Astrocyte (in vitro differentiated cells and primary cell): Measurements from ENCODE around the gene PLXNC1. TPM values are rescaled to one million over a fixed set of nuclear protein-coding genes. Genes with fewer than 3 reads are reported as not detected.

Experiments
- DNase-seq: peaks from one replicate; pipeline ENCODE4 v3.0.0-alpha.2; 2010; ENCODE audit warnings: low read depth
- FAIRE-seq: peaks from 2 replicates; lab custom pipeline; 2011; peaks lifted over from hg19 to GRCh38; lab: Jason Lieb, UNC
- H2AFZ ChIP-seq: 2 replicates; pipeline ENCODE4 v1.6.0; 2012; ENCODE audit warnings: low read depth, low read length, inconsistent platforms
- H3K27ac ChIP-seq: 2 replicates; pipeline ENCODE4 v1.5.1; 2011; ENCODE audit warnings: low read depth, low read length, inconsistent platforms
- H3K27me3 ChIP-seq: 2 replicates; pipeline ENCODE4 v1.6.0; 2011; ENCODE audit warnings: low read length, inconsistent platforms; ENCODE audit not compliant: insufficient read depth
- H3K36me3 ChIP-seq: 2 replicates; pipeline ENCODE4 v1.5.1; 2011; ENCODE audit warnings: low read length, inconsistent platforms; ENCODE audit not compliant: insufficient read depth
- H3K4me1 ChIP-seq: 2 replicates; pipeline ENCODE4 v1.5.1; 2011; ENCODE audit warnings: low read length, inconsistent platforms; ENCODE audit not compliant: insufficient read depth
- H3K4me2 ChIP-seq: 2 replicates; pipeline ENCODE4 v1.6.0; 2012; ENCODE audit warnings: low read length, inconsistent platforms
- H3K4me3 ChIP-seq: 2 replicates; pipeline ENCODE4 v1.5.1; 2011; ENCODE audit warnings: low read depth, mild to moderate bottlenecking, low read length, inconsistent platforms; ENCODE audit not compliant: insufficient read depth
- H3K79me2 ChIP-seq: 2 replicates; pipeline ENCODE4 v1.6.0; 2012; ENCODE audit warnings: mild to moderate bottlenecking, low read length, inconsistent platforms; ENCODE audit not compliant: insufficient read depth
- H3K9ac ChIP-seq: 2 replicates; pipeline ENCODE4 v1.6.0; 2012; ENCODE audit warnings: mild to moderate bottlenecking, low read length, inconsistent platforms
- H3K9me3 ChIP-seq: 2 replicates; pipeline ENCODE4 v1.5.1; 2012; ENCODE audit warnings: low read depth, mild to moderate bottlenecking, low read length, inconsistent platforms; ENCODE audit not compliant: insufficient read depth
- H4K20me1 ChIP-seq: 2 replicates; pipeline ENCODE4 v1.6.0; 2012; ENCODE audit warnings: low read length, inconsistent platforms; ENCODE audit not compliant: insufficient read depth
- H3K27ac Mint-ChIP-seq: one replicate; pipeline ENCODE4 v1.8.0; 2021; ENCODE audit warnings: mild to moderate bottlenecking, mixed read lengths; ENCODE audit not compliant: unreplicated experiment
- H3K27me3 Mint-ChIP-seq: one replicate; pipeline ENCODE4 v1.8.0; 2021; ENCODE audit warnings: low read depth, mixed read lengths; ENCODE audit not compliant: unreplicated experiment
- H3K36me3 Mint-ChIP-seq: one replicate; pipeline ENCODE4 v1.8.0; 2021; ENCODE audit warnings: low read depth, mixed read lengths; ENCODE audit not compliant: unreplicated experiment
- H3K4me1 Mint-ChIP-seq: one replicate; pipeline ENCODE4 v1.8.0; 2021; ENCODE audit warnings: low read depth, mixed read lengths; ENCODE audit not compliant: unreplicated experiment
- H3K4me3 Mint-ChIP-seq: one replicate; pipeline ENCODE4 v1.8.0; 2021; ENCODE audit warnings: mild to moderate bottlenecking, moderate library complexity, mixed read lengths; ENCODE audit not compliant: unreplicated experiment
- H3K9me3 Mint-ChIP-seq: one replicate; pipeline ENCODE4 v1.8.0; 2021; ENCODE audit warnings: mild to moderate bottlenecking, mixed read lengths; ENCODE audit not compliant: unreplicated experiment
- EZH2 ChIP-seq: IDR thresholded peaks from 2 replicates; pipeline ENCODE4 v1.6.1; 2012; ENCODE audit warnings: mild to moderate bottlenecking, low read length, inconsistent platforms; ENCODE audit not compliant: insufficient read depth
- total RNA-seq: library from RNA; stranded (reverse); gene quantifications from 2 replicates; pipeline ENCODE4 v1.2.1, GENCODE V29; 2021
- TF ChIP-seq, protein P1 (sequence below): IDR thresholded peaks from 2 replicates; pipeline ENCODE4 v1.5.1; 2011; ENCODE audit warnings: low read depth, mild to moderate bottlenecking, inconsistent platforms, low read length, moderate library complexity; ENCODE audit not compliant: insufficient read depth

PLXNC1 gene
- total RNA-seq, 1 donor from 2014 or later = 6.9 TPM

DNA sequence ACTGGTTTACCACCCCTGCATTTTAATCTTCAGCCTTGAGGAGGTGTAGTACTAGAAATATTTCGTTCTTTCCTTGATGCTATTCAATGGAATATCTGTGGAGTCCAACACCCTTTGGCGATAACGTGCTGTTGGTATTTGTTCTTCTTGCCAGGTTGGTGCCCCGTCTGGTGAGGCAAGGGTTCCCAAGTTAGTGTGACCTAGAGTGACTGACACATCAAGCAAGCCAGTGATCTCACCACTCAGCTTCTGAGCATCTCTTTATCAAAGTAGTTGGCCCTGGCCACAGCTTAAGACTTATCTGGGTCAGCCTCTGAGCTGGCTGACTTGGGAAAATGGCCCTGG is 60.2 kb downstream of the PLXNC1 start:
- H3K4me1 ChIP-seq = no peaks in the 10 kb centered on the region
- TF ChIP-seq, protein P1, sequence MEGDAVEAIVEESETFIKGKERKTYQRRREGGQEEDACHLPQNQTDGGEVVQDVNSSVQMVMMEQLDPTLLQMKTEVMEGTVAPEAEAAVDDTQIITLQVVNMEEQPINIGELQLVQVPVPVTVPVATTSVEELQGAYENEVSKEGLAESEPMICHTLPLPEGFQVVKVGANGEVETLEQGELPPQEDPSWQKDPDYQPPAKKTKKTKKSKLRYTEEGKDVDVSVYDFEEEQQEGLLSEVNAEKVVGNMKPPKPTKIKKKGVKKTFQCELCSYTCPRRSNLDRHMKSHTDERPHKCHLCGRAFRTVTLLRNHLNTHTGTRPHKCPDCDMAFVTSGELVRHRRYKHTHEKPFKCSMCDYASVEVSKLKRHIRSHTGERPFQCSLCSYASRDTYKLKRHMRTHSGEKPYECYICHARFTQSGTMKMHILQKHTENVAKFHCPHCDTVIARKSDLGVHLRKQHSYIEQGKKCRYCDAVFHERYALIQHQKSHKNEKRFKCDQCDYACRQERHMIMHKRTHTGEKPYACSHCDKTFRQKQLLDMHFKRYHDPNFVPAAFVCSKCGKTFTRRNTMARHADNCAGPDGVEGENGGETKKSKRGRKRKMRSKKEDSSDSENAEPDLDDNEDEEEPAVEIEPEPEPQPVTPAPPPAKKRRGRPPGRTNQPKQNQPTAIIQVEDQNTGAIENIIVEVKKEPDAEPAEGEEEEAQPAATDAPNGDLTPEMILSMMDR = no peak
- no peak for TF ChIP-seq EZH2
- no peaks in the 10 kb centered on the region for H3K36me3 Mint-ChIP-seq
- H4K20me1 ChIP-seq = no peaks in the 10 kb centered on the region
- no peaks in the 10 kb centered on the region for H3K9me3 ChIP-seq
- no peak overlapping the region for H2AFZ ChIP-seq
- no peak overlapping the region for H3K27ac Mint-ChIP-seq
- DNase-seq = no peak
- no peaks in the 10 kb centered on the region for H3K79me2 ChIP-seq
- H3K9ac ChIP-seq = no peak overlapping the region
- no peak overlapping the region for H3K4me3 Mint-ChIP-seq
- H3K4me2 ChIP-seq = no peak overlapping the region
- H3K9me3 Mint-ChIP-seq = peaks cover 1% of the 10 kb centered on the region
- H3K4me1 Mint-ChIP-seq = peaks cover 5% of the 10 kb centered on the region
- H3K27me3 Mint-ChIP-seq = no peaks in the 10 kb centered on the region
- H3K4me3 ChIP-seq = no peak overlapping the region
- H3K36me3 ChIP-seq = no peaks in the 10 kb centered on the region
- no peak overlapping the region for H3K27ac ChIP-seq
- peaks cover 2% of the 10 kb centered on the region for H3K27me3 ChIP-seq
- FAIRE-seq = no peak

DNA sequence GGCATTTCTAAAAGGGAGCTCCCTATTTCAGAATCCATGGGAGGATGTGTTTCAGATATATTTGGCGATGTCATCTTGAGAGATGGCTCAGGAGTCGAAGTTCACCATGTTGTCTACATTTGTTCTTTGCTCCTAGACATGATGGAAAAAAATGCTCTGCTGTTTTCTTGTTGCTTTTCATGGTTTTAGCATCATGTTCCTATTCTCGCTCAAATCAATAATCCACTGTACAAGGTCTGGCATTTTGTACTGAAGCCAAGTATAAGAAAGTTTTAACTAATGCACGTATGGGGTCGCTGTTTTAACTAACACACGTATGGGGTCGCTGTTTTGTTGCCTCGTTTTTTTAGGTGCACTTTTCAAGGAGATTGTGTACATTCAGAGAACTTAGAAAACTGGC is 60.9 kb downstream of the PLXNC1 start:
- H3K4me1 ChIP-seq = no peaks in the 10 kb centered on the region
- H3K9me3 Mint-ChIP-seq = peaks cover 1% of the 10 kb centered on the region
- no peaks in the 10 kb centered on the region for H3K36me3 ChIP-seq
- H4K20me1 ChIP-seq = no peaks in the 10 kb centered on the region
- peaks cover 5% of the 10 kb centered on the region for H3K4me1 Mint-ChIP-seq
- H2AFZ ChIP-seq = no peak overlapping the region
- no peak overlapping the region for H3K27ac ChIP-seq
- no peak overlapping the region for H3K9ac ChIP-seq
- H3K9me3 ChIP-seq = no peaks in the 10 kb centered on the region
- no peaks in the 10 kb centered on the region for H3K79me2 ChIP-seq
- H3K36me3 Mint-ChIP-seq = no peaks in the 10 kb centered on the region
- H3K4me3 ChIP-seq = no peak overlapping the region
- no peak for DNase-seq
- H3K4me3 Mint-ChIP-seq = no peak overlapping the region
- no peak for FAIRE-seq
- H3K27ac Mint-ChIP-seq = no peak overlapping the region
- H3K27me3 ChIP-seq = peaks cover 2% of the 10 kb centered on the region
- H3K27me3 Mint-ChIP-seq = no peaks in the 10 kb centered on the region
- H3K4me2 ChIP-seq = no peak overlapping the region
- TF ChIP-seq, protein P1 = no peak
- TF ChIP-seq EZH2 = no peak

DNA sequence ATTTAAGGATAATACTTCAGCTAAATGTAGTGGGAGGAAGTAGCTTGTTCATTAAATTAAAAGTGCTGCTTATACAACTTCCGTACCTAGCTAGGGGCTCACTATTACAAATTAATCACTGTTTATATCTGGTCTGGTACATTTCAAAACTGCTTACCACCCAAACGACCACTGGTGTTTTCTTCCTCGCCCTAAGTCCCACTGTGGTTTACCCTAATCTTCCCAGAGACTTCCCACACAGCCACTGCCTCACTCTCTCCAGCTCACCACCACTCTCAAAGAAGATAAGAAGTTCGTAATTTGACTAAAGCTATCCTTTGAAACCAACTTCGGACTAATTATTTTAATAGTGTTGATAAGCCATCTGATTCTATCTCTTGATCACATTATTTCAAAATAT is 62.6 kb downstream of the PLXNC1 start:
- H3K4me2 ChIP-seq = no peak overlapping the region
- H3K27ac Mint-ChIP-seq = no peak overlapping the region
- no peak overlapping the region for H3K9ac ChIP-seq
- no peaks in the 10 kb centered on the region for H3K4me1 Mint-ChIP-seq
- H3K27me3 Mint-ChIP-seq = no peaks in the 10 kb centered on the region
- H3K9me3 ChIP-seq = no peaks in the 10 kb centered on the region
- TF ChIP-seq, protein P1 = no peak
- TF ChIP-seq EZH2 = no peak
- no peak overlapping the region for H3K27ac ChIP-seq
- H3K4me3 ChIP-seq = no peak overlapping the region
- peaks cover 2% of the 10 kb centered on the region for H3K27me3 ChIP-seq
- no peaks in the 10 kb centered on the region for H3K79me2 ChIP-seq
- DNase-seq = no peak
- H4K20me1 ChIP-seq = no peaks in the 10 kb centered on the region
- no peak for FAIRE-seq
- no peaks in the 10 kb centered on the region for H3K4me1 ChIP-seq
- H3K4me3 Mint-ChIP-seq = no peak overlapping the region
- no peaks in the 10 kb centered on the region for H3K9me3 Mint-ChIP-seq
- no peaks in the 10 kb centered on the region for H3K36me3 Mint-ChIP-seq
- H2AFZ ChIP-seq = no peak overlapping the region
- H3K36me3 ChIP-seq = no peaks in the 10 kb centered on the region
